B cell (primary cell): Measurements from ENCODE around the gene TSPO2.

Experiments used
- EZH2 ChIP-seq: IDR thresholded peaks from 2 replicates; pipeline ENCODE4 v1.6.1; 2012; ENCODE audit warnings: borderline replicate concordance, low read depth, mild to moderate bottlenecking, moderate library complexity, low read length; ENCODE audit not compliant: insufficient read depth, poor library complexity, severe bottlenecking
- TF ChIP-seq, protein P1 (sequence below): fragments of 200-600 bp; IDR thresholded peaks from one replicate; pipeline ENCODE4 v1.8.0; 2022; ENCODE audit warnings: antibody characterized with exemption, mild to moderate bottlenecking

GRCh38 chr6:41079080-41079479 lies 36.8 kb downstream of the TSPO2 start:
- TF ChIP-seq, protein P1, sequence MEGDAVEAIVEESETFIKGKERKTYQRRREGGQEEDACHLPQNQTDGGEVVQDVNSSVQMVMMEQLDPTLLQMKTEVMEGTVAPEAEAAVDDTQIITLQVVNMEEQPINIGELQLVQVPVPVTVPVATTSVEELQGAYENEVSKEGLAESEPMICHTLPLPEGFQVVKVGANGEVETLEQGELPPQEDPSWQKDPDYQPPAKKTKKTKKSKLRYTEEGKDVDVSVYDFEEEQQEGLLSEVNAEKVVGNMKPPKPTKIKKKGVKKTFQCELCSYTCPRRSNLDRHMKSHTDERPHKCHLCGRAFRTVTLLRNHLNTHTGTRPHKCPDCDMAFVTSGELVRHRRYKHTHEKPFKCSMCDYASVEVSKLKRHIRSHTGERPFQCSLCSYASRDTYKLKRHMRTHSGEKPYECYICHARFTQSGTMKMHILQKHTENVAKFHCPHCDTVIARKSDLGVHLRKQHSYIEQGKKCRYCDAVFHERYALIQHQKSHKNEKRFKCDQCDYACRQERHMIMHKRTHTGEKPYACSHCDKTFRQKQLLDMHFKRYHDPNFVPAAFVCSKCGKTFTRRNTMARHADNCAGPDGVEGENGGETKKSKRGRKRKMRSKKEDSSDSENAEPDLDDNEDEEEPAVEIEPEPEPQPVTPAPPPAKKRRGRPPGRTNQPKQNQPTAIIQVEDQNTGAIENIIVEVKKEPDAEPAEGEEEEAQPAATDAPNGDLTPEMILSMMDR = no peak
- TF ChIP-seq EZH2 = no peak
